Spinal cord (tissue), 10 donors: ENCODE data around the gene STK32B. TPM values are rescaled to one million over a fixed set of nuclear protein-coding genes. Genes with fewer than 3 reads are reported as not detected.

Experiments
- DNase-seq, 6 donors: peaks; one replicate each; pipeline versions ENCODE4 v3.0.0 to v3.0.0-alpha.2; 2013 to 2015; ENCODE audit warnings: low spot score in 6 of 6, low read depth in 4 of 6
- H3K27ac ChIP-seq: one replicate; pipeline ENCODE4 v1.5.1; 2013; ENCODE audit warnings: low read depth, low read length, control low read depth
- H3K27me3 ChIP-seq: one replicate; pipeline ENCODE4 v1.6.1; 2013; ENCODE audit warnings: low read length; ENCODE audit not compliant: control insufficient read depth, insufficient read depth
- H3K36me3 ChIP-seq: one replicate; pipeline ENCODE4 v1.6.1; 2013; ENCODE audit warnings: low read length; ENCODE audit not compliant: control insufficient read depth, insufficient read depth
- H3K4me1 ChIP-seq: one replicate; pipeline ENCODE4 v1.6.1; 2013; ENCODE audit warnings: low read length; ENCODE audit not compliant: control insufficient read depth, insufficient read depth
- H3K4me3 ChIP-seq: one replicate; pipeline ENCODE4 v1.5.1; 2013; ENCODE audit warnings: low read depth, low read length, control low read depth
- H3K9me3 ChIP-seq: one replicate; pipeline ENCODE4 v1.6.1; 2013; ENCODE audit warnings: low read length; ENCODE audit not compliant: control insufficient read depth, insufficient read depth
- WGBS: methylation state at CpG from one replicate; pipeline ENCODE4 v1.1.5; 2013; ENCODE audit warnings: missing lambda C conversion rate; ENCODE audit not compliant: insufficient coverage; 5-methylcytosine and 5-hydroxymethylcytosine counted together
- polyA plus RNA-seq, 2 donors: library from polyadenylated mRNA; unstranded; fragments of 120-200 nt; gene quantifications; one replicate each; pipeline ENCODE4 v1.2.1, GENCODE V29; 2013; ENCODE audit not compliant: insufficient read length in 2 of 2
- total RNA-seq, 2 donors: library from RNA; depleted of rRNA in 1 of 2; stranded (reverse); fragments of 120-200 nt in 1 of 2; fragments of >200 nt in 1 of 2; gene quantifications; one replicate each; pipeline versions ENCODE4 v1.2.3 to v1.2.4, GENCODE V29; 2013 to 2014
- donor health status: healthy.

STK32B gene
- total and polyA plus RNA-seq, 4 donors, result 7.0 to 25.6 (median 19.0) TPM

GRCh38 chr4:5463361-5463760, 412.1 kb downstream of the STK32B start:
- no peaks in the 10 kb centered on the region for H3K9me3 ChIP-seq
- no peak overlapping the region for H3K4me3 ChIP-seq
- no peak overlapping the region for H3K27ac ChIP-seq
- no peak for DNase-seq
- peaks cover 15% of the 10 kb centered on the region for H3K36me3 ChIP-seq
- 100% methylated on average over 1 of the region's 1 CpG for WGBS
- no peaks in the 10 kb centered on the region for H3K27me3 ChIP-seq
- peaks cover 2% of the 10 kb centered on the region for H3K4me1 ChIP-seq

DNA sequence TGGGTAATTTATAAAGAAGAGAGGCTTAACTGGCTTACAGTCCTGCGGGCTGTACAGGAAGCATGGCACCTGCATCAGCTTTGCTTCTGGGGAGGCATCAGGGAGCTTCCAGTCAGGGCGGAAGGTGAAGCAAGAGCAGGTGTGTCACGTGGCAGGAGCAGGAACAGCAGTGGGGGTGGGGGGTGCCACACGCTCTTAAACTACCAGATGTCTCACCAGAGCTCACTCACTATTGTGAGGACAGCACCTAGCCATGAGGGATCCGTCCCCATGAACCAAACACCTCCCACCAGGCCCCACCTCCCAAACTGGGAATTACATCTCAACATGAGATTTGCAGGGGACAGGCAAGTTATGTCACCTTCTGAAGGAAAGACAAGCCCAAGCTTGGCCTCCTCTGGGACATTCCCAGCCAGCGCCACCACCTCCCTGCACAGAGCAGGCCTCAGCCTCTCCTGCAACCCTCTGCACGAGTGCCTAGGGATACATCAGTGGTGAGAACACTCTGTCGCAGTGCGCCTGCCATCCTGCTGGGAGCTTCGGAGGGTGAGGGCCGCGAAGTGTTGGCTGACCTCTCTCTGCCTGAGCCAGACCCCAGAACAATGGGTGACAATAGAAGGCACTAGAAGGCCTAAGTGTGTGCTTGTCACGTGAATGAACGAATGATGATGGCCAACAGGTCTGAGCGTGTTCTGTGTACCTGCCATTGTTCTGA, 412.8 kb downstream of the STK32B start:
- H3K4me1 ChIP-seq, result peaks cover 2% of the 10 kb centered on the region
- WGBS, result 80% methylated on average over 12 of the region's 15 CpGs
- no peaks in the 10 kb centered on the region for H3K27me3 ChIP-seq
- DNase-seq, result no peak
- peaks cover 17% of the 10 kb centered on the region for H3K36me3 ChIP-seq
- no peak overlapping the region for H3K27ac ChIP-seq
- H3K4me3 ChIP-seq, result no peak overlapping the region
- H3K9me3 ChIP-seq, result no peaks in the 10 kb centered on the region

DNA sequence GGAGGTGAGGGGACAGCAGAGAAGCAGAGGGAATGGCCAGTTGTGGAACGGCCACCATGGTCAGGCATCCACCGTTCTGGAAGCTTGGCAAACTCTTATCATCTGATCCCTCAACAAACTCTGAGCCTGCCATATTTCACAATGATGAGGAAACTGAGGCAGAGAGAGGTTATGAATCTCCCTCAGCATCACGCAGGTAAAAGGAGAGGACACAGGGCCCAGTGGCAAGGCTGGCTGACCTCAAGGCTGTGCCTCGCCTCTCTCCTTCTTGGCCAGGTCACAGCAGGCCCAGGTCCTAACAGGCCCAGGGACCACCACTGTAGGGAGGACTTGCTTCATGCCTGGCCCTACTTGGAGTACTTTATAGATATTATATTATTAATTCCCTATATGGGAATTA, 414.2 kb downstream of the STK32B start:
- H3K9me3 ChIP-seq, result no peaks in the 10 kb centered on the region
- H3K36me3 ChIP-seq, result peaks cover 17% of the 10 kb centered on the region
- H3K4me3 ChIP-seq, result no peak overlapping the region
- no peak overlapping the region for H3K27ac ChIP-seq
- peaks cover 2% of the 10 kb centered on the region for H3K4me1 ChIP-seq
- WGBS, result 83% methylated on average over 1 of the region's 4 CpGs
- no peak for DNase-seq
- no peaks in the 10 kb centered on the region for H3K27me3 ChIP-seq

GRCh38 chr4:5465956-5466355, 414.7 kb downstream of the STK32B start:
- WGBS, result 81% methylated on average over 9 of the region's 9 CpGs
- H3K27me3 ChIP-seq, result no peaks in the 10 kb centered on the region
- no peak overlapping the region for H3K27ac ChIP-seq

DNA sequence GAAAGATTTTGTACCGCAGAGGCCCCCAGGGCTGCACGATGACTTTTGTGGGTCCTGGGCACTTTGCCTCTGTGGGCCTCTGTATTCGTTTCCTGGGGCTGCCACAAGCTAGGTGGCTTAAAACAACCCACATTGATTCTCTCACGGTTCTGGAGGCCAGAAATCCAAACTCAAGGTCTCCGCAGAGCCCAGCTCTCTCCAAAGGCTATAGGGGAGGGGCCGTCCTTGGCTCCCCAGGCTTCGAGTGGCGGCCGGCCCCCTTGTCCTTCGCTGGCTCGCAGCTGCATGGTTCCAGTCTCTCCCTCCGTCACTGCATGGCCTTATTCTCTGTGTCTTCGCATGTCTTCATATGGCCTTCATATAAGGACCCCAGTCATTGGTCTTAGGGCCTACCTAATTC, 415.8 kb downstream of the STK32B start:
- no peak overlapping the region for H3K27ac ChIP-seq
- no peak overlapping the region for H3K4me3 ChIP-seq
- no peaks in the 10 kb centered on the region for H3K9me3 ChIP-seq
- H3K36me3 ChIP-seq, result peaks cover 17% of the 10 kb centered on the region
- H3K27me3 ChIP-seq, result no peaks in the 10 kb centered on the region
- DNase-seq, result no peak
- H3K4me1 ChIP-seq, result peaks cover 4% of the 10 kb centered on the region
- WGBS, result 90% methylated on average over 13 of the region's 13 CpGs

More at GRCh38 chr4:5465956-5466355, 414.7 kb downstream of the STK32B start:
- DNase-seq, result no peak
- Histone ChIP-seq H3K4me3 (no peak overlapping the region), H3K4me1 (peaks cover 2% of the 10 kb centered on the region), H3K9me3 (no peaks in the 10 kb centered on the region), H3K36me3 (peaks cover 17% of the 10 kb centered on the region)

- no peak for DNase-seq
- no peaks in the 10 kb centered on the region for H3K9me3 ChIP-seq
- WGBS, result 90% methylated on average over 8 of the region's 8 CpGs
- no peak overlapping the region for H3K27ac ChIP-seq
- H3K4me3 ChIP-seq, result no peak overlapping the region
- H3K4me1 ChIP-seq, result peaks cover 4% of the 10 kb centered on the region
- H3K36me3 ChIP-seq, result peaks cover 12% of the 10 kb centered on the region
- H3K27me3 ChIP-seq, result no peaks in the 10 kb centered on the region
Measured at GRCh38 chr4:5469151-5469775, 418.0 kb downstream of the STK32B start.

- peak in 1 of 6 donors; percentile 21 for DNase-seq
- H3K4me1 ChIP-seq, result peaks cover 4% of the 10 kb centered on the region
- no peaks in the 10 kb centered on the region for H3K27me3 ChIP-seq
- no peak overlapping the region for H3K4me3 ChIP-seq
- no peaks in the 10 kb centered on the region for H3K9me3 ChIP-seq
- H3K36me3 ChIP-seq, result peaks cover 12% of the 10 kb centered on the region
- H3K27ac ChIP-seq, result no peak overlapping the region
- WGBS, result 39% methylated on average over 4 of the region's 5 CpGs
Measured at GRCh38 chr4:5469861-5470260, 418.6 kb downstream of the STK32B start.

- Histone ChIP-seq H3K36me3 (peaks cover 12% of the 10 kb centered on the region), H3K9me3 (no peaks in the 10 kb centered on the region), H3K27me3 (no peaks in the 10 kb centered on the region), H3K4me3 (no peak overlapping the region), H3K4me1 (peaks cover 4% of the 10 kb centered on the region), H3K27ac (no peak overlapping the region)
- 61% methylated on average over 10 of the region's 13 CpGs for WGBS
- DNase-seq, result no peak
Measured at GRCh38 chr4:5470318-5471198, 419.3 kb downstream of the STK32B start.

- H3K9me3 ChIP-seq, result no peaks in the 10 kb centered on the region
- H3K27ac ChIP-seq, result no peak overlapping the region
- H3K4me1 ChIP-seq, result peaks cover 4% of the 10 kb centered on the region
- no peaks in the 10 kb centered on the region for H3K27me3 ChIP-seq
- no CpG with 5 or more reads among the region's 7 CpGs for WGBS
- peaks cover 12% of the 10 kb centered on the region for H3K36me3 ChIP-seq
- no peak for DNase-seq
- no peak overlapping the region for H3K4me3 ChIP-seq
Measured at GRCh38 chr4:5471206-5471605, 419.9 kb downstream of the STK32B start.
